ENCODE results near the gene MEIS1. TPM values are rescaled to one million over a fixed set of nuclear protein-coding genes. Genes with fewer than 3 reads are reported as not detected.

The MEIS1 gene
- total RNA-seq, 1 experiment from 2014 or later: 0.28 TPM

DNA sequence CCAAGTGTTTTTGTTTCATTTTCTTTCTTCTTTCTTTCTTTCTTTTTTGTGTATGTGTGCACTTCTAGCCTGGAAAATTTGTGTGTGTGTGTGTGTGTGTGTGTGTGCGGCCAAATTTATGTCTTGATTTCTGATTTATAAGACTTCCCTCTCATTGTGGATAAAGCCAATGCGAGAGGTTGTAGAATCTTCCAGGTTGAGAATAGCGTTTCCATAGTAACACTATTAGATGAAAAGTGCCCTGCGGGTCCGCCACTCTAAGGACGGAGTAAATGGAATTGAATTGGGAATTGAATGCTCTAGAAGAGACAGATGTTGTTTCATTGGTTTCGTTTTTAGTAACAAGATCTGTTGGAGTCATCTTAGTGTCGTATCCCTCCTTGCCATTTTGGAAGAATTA, 81.6 kb downstream of the MEIS1 start:
- DNase-seq: no peak
- no peaks in the 10 kb centered on the region for H3K27me3 ChIP-seq (ENCODE audit: control insufficient read depth, insufficient read depth, low read length)
- H3K4me3 ChIP-seq (ENCODE audit: insufficient read depth, low read depth, low read length): no peak overlapping the region
- no peaks in the 10 kb centered on the region for H3K36me3 ChIP-seq (replicated peaks; ENCODE audit: control insufficient read depth, insufficient read depth, low read length)

DNA sequence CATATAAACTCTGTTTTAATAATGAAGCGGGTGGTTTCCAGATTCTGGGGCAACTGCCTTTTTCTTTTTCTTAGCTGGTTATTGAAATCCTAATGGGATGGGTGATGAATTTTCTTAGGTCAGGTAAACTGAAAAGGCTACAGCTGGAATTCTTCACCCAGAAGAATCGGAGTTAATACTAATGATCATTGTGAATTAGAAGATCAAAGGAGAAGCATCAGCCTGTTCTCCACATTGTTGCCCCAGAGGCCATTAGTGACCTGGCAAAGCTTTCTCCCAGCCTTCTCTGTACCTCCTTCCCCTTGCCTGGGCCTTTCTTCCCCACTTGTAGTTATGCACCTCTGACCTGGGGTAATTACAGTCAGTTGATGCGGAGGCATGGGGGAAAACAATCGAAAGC, 82.8 kb downstream of the MEIS1 start:
- DNase-seq: no peak
- no peaks in the 10 kb centered on the region for H3K27me3 ChIP-seq (ENCODE audit: control insufficient read depth, insufficient read depth, low read length)
- H3K4me3 ChIP-seq (ENCODE audit: insufficient read depth, low read depth, low read length): no peak overlapping the region
- H3K36me3 ChIP-seq (replicated peaks; ENCODE audit: control insufficient read depth, insufficient read depth, low read length): no peaks in the 10 kb centered on the region

DNA sequence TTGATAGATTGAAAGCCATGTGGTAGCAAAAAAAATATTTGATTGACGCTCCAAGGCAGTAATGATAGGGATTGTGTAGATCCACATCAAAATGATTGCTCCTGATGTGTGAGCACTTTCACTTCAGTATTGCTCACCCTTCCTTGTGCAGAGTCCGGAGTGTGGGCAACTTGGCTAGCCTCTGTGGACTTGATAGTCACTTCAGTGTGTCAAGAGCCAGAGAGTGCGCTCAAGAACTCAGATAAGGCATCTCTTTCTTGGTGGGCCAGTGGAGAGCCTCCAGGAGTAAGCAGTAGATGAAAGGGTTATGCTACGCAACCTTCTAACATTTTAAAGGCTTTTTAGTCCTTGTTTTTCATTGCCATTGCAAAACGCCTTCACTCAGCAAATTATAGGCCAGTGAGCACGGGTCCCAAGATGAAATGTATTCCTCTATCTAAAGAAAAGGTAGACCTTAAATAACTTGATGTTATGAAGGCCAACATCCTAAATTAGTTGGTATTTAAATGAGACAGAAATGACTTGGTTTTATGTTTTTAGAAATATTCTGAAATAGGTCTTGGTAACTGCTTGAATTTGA, 84.4 kb downstream of the MEIS1 start:
- no peak for DNase-seq

GRCh38 chr2:66521291-66521922, 86.5 kb downstream of the MEIS1 start:
- Histone ChIP-seq H3K36me3 (replicated peaks; ENCODE audit: control insufficient read depth, insufficient read depth, low read length) (no peaks in the 10 kb centered on the region), H3K27me3 (ENCODE audit: control insufficient read depth, insufficient read depth, low read length) (no peaks in the 10 kb centered on the region), H3K4me3 (ENCODE audit: insufficient read depth, low read depth, low read length) (no peak overlapping the region)
- DNase-seq: no peak

More for the DNA sequence above, 84.4 kb downstream of the MEIS1 start:
- no peak overlapping the region for H3K4me3 ChIP-seq (ENCODE audit: insufficient read depth, low read depth, low read length)
- no peaks in the 10 kb centered on the region for H3K36me3 ChIP-seq (replicated peaks; ENCODE audit: control insufficient read depth, insufficient read depth, low read length)
- no peaks in the 10 kb centered on the region for H3K27me3 ChIP-seq (ENCODE audit: control insufficient read depth, insufficient read depth, low read length)

DNA sequence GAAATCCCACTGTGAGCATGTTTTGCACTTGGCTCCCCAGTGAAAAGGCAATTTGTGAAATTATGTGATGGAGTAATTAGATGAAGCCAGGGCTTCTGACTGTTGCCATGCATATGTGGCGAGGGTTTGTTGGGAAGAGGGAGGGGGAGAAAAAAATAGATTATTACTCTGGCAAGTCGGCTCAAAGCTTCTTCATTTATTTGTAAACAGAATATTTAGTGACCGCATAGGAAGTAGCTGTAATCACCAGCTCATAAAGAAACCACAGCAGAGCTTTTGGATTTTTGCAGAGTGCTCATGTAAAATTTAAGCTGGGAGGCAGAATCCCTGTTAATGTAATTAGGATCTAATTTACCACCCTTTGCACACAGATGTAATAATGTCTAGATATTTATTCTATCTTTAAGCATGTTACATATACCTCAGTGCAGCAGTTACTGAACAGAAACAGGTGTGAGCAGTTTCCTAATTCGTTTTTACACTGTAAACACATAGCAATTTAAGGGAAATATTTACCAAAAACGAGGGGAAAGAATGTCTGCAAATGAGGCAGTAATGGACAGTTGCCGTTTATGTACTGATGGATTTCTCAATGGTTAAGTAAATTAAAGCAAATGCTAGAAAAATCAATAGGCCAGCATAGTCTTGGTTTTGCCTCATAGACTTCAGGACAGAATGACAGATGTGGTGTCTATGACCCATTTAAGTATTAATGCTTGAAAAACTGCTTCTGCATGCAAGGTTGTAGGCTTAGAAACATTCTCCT, 87.9 kb downstream of the MEIS1 start:
- no peak for DNase-seq
- H3K36me3 ChIP-seq (replicated peaks; ENCODE audit: control insufficient read depth, insufficient read depth, low read length): no peaks in the 10 kb centered on the region
- H3K27me3 ChIP-seq (ENCODE audit: control insufficient read depth, insufficient read depth, low read length): no peaks in the 10 kb centered on the region
- no peak overlapping the region for H3K4me3 ChIP-seq (ENCODE audit: insufficient read depth, low read depth, low read length)

DNA sequence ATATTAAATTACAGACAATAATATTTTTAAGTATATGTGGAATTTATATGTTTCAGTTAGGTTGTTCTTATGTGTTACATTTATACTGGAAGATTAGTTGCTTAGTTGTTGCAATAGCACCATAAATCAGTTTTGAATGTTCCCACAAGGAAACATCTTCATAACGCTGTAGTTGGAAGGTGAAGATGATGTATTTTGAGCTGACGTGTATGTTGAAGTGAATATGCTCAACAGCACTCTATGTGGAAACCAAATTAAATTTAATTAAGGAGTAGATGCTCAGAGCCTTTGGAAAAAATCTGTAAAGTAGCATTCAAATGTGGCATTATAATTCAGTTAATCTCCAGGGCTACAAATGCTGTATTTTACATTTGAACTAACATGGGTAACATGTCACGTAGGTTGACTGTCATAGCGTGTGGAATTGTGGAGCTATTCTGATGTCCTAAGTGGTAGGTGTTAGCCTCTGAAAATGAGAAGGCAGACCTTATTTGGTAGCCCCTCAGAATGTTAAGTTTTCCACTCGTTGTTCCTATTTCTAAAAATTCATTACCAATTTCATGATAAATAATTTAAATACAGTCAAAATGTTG, 88.5 kb downstream of the MEIS1 start:
- H3K27me3 ChIP-seq (ENCODE audit: control insufficient read depth, insufficient read depth, low read length): no peaks in the 10 kb centered on the region
- no peaks in the 10 kb centered on the region for H3K36me3 ChIP-seq (replicated peaks; ENCODE audit: control insufficient read depth, insufficient read depth, low read length)
- DNase-seq: no peak
- H3K4me3 ChIP-seq (ENCODE audit: insufficient read depth, low read depth, low read length): no peak overlapping the region

- Histone ChIP-seq H3K27me3 (ENCODE audit: control insufficient read depth, insufficient read depth, low read length) (no peaks in the 10 kb centered on the region), H3K36me3 (replicated peaks; ENCODE audit: control insufficient read depth, insufficient read depth, low read length) (no peaks in the 10 kb centered on the region), H3K4me3 (ENCODE audit: insufficient read depth, low read depth, low read length) (no peak overlapping the region)
- no peak for DNase-seq
These were observed 89.1 kb downstream of the MEIS1 start for GRCh38 chr2:66523990-66524389.

GRCh38 chr2:66525606-66526005, 90.7 kb downstream of the MEIS1 start:
- no peak for DNase-seq
- H3K4me3 ChIP-seq (ENCODE audit: insufficient read depth, low read depth, low read length): no peak overlapping the region
- H3K27me3 ChIP-seq (ENCODE audit: control insufficient read depth, insufficient read depth, low read length): no peaks in the 10 kb centered on the region
- no peaks in the 10 kb centered on the region for H3K36me3 ChIP-seq (replicated peaks; ENCODE audit: control insufficient read depth, insufficient read depth, low read length)

DNA sequence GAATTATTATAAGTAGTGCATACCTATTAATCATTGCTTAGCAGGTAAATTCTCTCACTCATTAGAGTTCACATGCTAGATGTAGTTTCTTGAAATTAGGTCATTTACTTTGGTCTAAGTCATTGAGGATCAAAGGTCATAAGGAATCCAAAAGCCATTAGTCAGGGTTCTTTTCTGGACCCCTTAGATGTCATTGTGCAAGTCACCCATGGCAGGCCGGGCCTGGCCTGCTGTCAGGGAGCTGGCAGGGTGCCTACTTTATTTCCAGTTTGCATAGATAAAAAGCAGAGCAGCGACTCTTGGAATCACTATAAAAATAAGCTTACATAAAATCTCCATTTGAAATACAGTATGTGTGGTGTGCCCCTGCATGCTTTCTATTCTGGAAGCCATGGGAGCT, 91.3 kb downstream of the MEIS1 start:
- no peak for DNase-seq
- no peaks in the 10 kb centered on the region for H3K27me3 ChIP-seq (ENCODE audit: control insufficient read depth, insufficient read depth, low read length)
- no peaks in the 10 kb centered on the region for H3K36me3 ChIP-seq (replicated peaks; ENCODE audit: control insufficient read depth, insufficient read depth, low read length)
- H3K4me3 ChIP-seq (ENCODE audit: insufficient read depth, low read depth, low read length): no peak overlapping the region

GRCh38 chr2:66528974-66529724, 94.2 kb downstream of the MEIS1 start:
- DNase-seq: no peak
- no peaks in the 10 kb centered on the region for H3K27me3 ChIP-seq (ENCODE audit: control insufficient read depth, insufficient read depth, low read length)
- H3K4me3 ChIP-seq (ENCODE audit: insufficient read depth, low read depth, low read length): no peak overlapping the region
- no peaks in the 10 kb centered on the region for H3K36me3 ChIP-seq (replicated peaks; ENCODE audit: control insufficient read depth, insufficient read depth, low read length)

DNA sequence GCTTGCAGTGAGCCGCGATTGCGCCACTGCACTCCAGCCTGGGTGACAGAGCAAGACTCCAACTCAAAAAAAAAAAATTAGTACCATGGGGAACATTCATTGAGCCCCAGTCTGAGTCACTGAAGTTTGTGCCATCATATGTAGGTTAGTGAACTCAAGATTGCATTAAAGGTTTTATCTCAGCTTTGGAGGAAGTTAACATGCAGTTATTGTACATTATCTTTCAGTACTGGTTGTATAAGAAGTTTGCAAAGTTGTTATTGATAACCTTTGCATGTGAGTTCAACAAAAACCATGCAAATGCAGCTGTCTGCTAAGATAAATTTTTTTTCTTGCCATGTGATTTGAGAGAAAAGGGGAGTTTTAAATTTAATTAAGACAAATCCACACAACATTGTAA, 95.7 kb downstream of the MEIS1 start:
- Histone ChIP-seq H3K27me3 (ENCODE audit: control insufficient read depth, insufficient read depth, low read length) (no peaks in the 10 kb centered on the region), H3K36me3 (replicated peaks; ENCODE audit: control insufficient read depth, insufficient read depth, low read length) (no peaks in the 10 kb centered on the region)
- no peak for DNase-seq

GRCh38 chr2:66531155-66531554, 96.2 kb downstream of the MEIS1 start:
- Histone ChIP-seq H3K4me3 (ENCODE audit: insufficient read depth, low read depth, low read length) (no peak overlapping the region), H3K27me3 (ENCODE audit: control insufficient read depth, insufficient read depth, low read length) (no peaks in the 10 kb centered on the region), H3K36me3 (replicated peaks; ENCODE audit: control insufficient read depth, insufficient read depth, low read length) (no peaks in the 10 kb centered on the region)
- no peak for DNase-seq

More for the DNA sequence above, 95.7 kb downstream of the MEIS1 start:
- H3K4me3 ChIP-seq (ENCODE audit: insufficient read depth, low read depth, low read length): no peak overlapping the region

DNA sequence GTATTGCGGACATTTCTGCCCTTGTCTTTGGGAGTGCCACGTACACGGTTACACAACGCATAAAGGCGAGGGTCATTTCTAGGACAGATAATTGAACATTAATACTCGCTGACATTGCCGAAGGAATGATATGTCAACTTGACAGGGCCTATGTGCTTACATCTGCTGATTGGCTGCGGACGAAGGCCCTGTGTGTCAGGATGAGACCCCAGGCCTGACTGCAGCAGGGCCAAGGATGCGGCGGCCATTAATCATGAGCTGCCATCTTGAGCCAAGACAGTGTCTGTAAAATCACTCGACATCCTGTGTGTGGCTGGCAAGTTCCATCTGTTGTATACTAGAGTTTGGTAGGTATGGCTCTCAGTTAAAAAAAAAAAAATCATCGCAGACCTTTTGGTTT, 96.6 kb downstream of the MEIS1 start:
- Histone ChIP-seq H3K27me3 (ENCODE audit: control insufficient read depth, insufficient read depth, low read length) (no peaks in the 10 kb centered on the region), H3K36me3 (replicated peaks; ENCODE audit: control insufficient read depth, insufficient read depth, low read length) (no peaks in the 10 kb centered on the region), H3K4me3 (ENCODE audit: insufficient read depth, low read depth, low read length) (no peak overlapping the region)
- DNase-seq: no peak
